Anterior cingulate cortex (tissue), 58 donors: Measurements from ENCODE around the gene ENAH.

Source experiments
- DNase-seq, 58 donors: peaks; one replicate each; lab custom pipeline; 2025; lab: John Stamatoyannopoulos, UW

Gene ENAH

GRCh38 chr1:225464851-225465792, 187.8 kb downstream of the ENAH start:
- DNase-seq, result no peak

GRCh38 chr1:225462714-225463574, 190.0 kb downstream of the ENAH start:
- DNase-seq, result no peak

DNA sequence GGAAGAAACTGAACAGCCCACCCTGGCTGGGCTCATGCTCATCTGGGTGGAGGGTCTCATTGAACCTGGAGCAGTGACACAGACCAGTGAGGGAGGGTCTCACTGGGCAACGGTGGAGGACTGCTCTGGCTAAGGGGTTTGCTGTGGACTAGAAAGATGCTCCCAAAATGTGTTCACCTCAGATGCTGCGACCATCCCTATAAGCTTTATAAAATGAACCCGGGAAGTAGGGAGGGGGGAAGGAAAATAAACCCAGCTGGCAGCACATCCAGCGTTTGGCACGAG, 190.6 kb downstream of the ENAH start:
- no peak for DNase-seq

- DNase-seq, result no peak
Observed at GRCh38 chr1:225461533-225462428, 191.1 kb downstream of the ENAH start.

DNA sequence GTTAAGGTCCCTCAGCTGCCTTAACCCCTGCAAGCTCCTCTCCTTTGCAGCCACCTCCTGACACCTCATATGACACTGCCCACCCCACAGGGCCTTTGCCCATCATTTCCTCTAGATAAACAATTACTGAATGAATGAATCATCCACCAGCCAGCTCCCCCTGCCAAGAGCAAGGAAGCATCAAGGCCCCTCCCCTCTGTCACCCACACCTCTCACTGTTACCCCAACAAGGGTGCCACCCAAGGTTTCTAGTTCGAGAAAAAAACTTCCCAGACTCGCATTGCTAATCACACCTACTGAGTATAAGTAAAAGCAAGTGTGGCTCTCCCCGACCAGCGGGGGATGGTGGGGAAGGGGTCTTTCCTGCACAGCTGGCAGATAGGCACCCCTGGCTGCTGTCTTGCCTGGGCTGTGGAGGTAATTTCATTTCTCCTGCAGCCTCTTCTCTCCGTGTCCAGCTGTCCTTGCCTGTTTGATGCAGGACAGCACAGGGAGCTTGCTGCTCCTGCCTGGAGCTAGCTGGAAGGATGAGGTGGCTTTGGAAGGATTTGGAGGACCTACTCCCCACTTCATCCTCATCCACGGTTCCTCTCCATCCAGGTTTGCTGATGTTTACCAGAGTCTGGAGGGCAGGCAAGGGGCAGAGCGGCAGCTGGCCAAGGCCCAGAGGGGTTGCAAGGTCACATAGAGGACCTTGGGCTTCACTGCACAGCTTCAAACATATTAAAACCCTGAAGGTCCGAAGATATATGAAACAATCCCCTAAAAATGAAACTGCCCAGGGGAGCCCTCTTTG, 192.0 kb downstream of the ENAH start:
- no peak for DNase-seq

- DNase-seq, result no peak
Observed at GRCh38 chr1:225460021-225460736, 192.7 kb downstream of the ENAH start.

GRCh38 chr1:225458222-225458631, 194.7 kb downstream of the ENAH start:
- no peak for DNase-seq

GRCh38 chr1:225454733-225455132, 198.2 kb downstream of the ENAH start:
- peak in 7 of 58 donors; percentile 8 to 58 (median 22) for DNase-seq

GRCh38 chr1:225453797-225454648, 198.9 kb downstream of the ENAH start:
- no peak for DNase-seq

- no peak for DNase-seq
Observed at GRCh38 chr1:225451840-225452515, 200.9 kb downstream of the ENAH start.

DNA sequence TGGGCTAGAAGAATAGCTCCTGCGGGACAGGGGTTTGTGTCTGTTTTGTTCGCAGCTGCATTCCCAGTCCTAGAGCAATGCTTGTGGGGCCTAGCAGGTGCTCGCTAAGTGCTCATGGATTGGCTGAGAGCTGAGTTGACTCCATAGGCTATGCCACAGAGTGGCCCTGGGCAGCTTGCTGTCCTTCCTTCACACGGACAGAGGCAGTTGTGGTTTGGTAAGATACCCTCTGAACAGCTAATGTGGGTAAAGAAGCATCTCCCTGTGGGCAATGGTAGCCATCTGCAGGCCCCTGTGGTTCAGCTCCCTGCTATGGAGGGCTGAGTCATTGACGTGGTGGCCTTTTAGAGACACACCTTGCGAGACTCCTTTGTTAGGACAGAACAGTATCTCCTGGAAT, 201.6 kb downstream of the ENAH start:
- DNase-seq, result no peak

DNA sequence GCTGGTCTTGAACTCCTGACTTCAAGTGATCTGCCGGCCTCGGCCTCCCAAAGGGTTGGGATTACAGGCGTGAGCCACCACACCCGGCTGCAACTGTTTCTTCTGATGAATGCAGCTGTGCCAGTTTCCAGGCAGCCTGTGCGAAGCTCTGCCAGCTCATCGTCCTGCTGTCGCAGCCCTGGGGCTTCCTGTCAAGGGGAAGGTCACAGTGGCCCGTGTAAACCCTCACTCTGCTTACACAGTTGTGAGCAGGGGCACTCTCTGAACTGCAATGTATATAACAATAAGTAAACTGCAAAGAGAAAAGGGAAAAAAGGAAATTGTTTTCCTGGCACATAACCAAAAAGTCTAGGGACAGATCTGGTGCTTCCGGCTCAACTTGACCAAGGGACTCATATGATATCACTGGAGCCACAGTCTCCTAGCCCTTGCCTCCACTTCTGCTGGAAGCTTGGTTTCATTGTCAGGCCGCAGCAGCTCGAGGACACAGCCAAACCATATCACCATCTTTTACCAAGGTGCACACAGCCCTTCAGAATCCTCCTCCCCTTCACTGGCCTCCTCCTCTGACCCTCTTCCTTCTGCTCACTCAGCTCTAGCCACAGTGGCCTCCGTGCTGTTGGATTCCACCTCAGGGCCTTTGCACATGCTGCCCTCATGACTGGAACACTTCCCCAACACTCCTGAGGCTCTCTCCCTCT, 202.3 kb downstream of the ENAH start:
- no peak for DNase-seq

DNA sequence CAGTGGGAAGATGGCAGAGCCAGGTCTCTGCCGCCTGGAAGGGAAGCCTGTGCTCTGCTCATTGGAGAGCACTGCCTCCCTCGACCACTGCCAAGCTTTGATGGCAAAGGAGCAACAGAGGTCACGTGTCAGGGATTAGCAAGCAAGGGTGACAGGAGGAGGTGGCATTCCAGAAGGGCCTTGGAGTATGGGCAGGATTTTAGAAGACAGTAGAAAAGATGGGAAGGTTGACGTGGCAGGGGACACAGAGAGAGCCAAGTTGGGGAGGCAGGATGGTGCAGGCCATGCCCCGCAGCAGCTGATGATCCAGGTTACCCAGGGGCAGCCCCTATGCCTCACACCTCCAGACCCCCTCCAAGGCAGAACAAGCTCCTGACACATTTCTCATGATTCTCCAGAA, 203.1 kb downstream of the ENAH start:
- DNase-seq, result no peak

GRCh38 chr1:225449261-225449660, 203.7 kb downstream of the ENAH start:
- DNase-seq, result no peak

DNA sequence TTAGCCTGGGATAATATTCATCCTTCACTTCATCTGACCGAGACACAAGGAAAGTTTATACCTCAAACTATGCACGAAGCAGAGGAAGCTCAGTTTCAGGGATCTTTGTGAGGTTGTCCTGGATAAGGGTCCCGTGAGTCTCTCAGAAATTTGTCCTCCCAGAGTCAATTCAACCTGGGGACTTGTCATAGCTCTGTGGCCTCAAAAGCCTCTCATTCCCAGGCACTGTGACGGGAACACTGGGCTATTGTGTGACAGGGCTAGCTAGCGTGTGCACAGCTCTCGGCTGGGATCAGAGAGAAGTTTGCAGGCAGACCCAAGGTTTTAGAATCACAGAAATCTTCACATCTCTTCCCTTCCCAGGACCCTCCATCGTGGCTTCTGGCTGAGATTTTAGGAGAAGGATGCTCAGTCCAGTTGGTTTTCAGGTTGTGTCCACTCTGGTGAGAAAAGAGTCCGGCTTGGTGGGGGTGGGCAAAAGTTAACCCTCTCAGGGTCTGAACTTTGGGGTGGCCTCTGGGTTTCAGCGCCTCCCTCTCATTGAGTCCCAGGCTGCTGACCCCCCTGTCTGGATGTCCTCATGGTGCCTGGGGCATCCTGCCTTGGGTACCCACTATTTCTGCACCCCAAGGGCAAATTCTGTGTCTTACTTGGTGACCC, 204.6 kb downstream of the ENAH start:
- peak in 30 of 58 donors; percentile 9 to 75 (median 40) for DNase-seq

DNA sequence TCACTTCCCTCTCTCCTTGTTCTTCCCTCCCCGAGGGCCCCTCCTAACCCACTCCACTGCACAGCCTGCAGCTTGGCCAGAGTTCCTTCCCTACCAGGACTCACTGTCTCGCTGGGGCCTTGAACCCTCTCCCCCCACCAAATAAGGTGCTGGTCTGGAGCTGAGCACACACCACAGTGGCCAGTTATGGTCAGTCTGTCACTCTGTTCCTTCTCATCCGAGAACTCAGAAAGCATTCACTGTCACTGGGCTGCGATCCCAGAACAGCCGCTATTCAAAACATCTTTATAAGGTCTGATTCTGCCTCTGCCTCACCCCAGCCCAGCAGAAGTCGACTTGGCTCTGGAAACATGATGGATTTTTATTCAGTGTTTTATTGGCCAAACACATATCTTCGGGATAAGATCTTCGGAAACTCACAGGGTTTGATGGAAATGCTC, 205.3 kb downstream of the ENAH start:
- peak in 39 of 58 donors; percentile 12 to 79 (median 43) for DNase-seq
